ENCODE data around the gene ABCB6. TPM values are rescaled to one million over a fixed set of nuclear protein-coding genes. Genes with fewer than 3 reads are reported as not detected.

The ABCB6 gene
- total and polyA plus RNA-seq, 2 of the 8 experiments (the other 6 are each of a cell fraction or from before 2014, with no cell fraction given) = 44.9 to 50.6 TPM

DNA sequence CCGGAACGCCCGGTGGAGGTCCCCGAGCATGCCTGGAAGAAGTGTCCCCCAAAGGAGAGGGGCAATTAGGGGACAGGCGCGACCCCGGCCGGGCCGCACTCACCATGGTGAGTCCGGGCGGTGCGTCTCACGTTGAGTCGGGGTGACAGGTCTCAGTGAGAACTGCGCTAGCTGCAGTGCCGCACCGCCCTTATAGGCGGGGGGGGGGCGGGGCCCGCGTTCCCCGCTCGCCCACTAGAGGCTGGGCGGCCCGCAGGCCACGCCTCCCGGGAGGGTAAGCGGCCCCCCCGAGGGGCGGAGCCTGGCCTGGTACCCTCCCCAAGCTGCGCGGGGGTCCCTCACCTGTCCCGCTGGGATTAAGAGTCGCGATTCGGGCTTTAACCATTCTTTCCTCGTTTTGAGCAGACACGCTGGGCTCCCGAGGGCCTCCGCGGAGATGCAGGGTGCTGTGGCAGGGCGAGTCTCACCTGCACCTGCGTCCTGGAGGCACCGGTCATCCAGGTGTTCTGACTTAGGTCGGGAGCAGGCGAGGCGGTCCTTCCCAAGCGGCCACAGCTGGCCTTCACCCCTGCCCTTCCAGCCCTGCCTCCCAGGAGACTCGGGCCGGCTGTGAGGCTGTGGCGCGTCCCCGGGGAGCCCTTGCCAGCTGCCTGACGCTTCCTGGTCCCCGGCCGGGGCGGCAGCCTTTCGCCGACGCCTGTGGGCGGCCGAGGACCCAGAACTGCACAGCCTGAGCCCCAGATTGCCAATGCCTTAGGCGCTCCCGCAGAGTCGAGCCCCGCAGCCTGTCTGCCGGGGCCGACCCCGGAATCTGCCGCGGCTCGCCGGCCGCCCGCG lies 35.2 kb upstream of the ABCB6 start, which contains the start of gene TUBA4A (continued):
- TF ChIP-seq RNF2 (IDR thresholded peaks at IDR 0.05; ENCODE audit: borderline replicate concordance, low read depth, low read length, missing control alignments, poor library complexity, severe bottlenecking) (no peak), RBBP5 (IDR thresholded peaks at IDR 0.05; ENCODE audit: borderline replicate concordance, low read depth, low read length) (no peak), GABPA (IDR thresholded peaks at IDR 0.05; ENCODE audit: borderline replicate concordance, insufficient read depth, low read length) (no peak), SP2 (IDR thresholded peaks at IDR 0.05; ENCODE audit: low read length) (no peak), CHD2 (IDR thresholded peaks at IDR 0.05; ENCODE audit: low read length) (no peak), CBX8 (IDR thresholded peaks at IDR 0.05; ENCODE audit: borderline replicate concordance, low read depth, low read length) (no peak), CBX5 (IDR thresholded peaks at IDR 0.05; ENCODE audit: low read depth, low read length) (no peak)
- TF ChIP-seq, protein P1, sequence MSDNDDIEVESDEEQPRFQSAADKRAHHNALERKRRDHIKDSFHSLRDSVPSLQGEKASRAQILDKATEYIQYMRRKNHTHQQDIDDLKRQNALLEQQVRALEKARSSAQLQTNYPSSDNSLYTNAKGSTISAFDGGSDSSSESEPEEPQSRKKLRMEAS (IDR thresholded peaks at IDR 0.05) = peak; percentile 31
- TF ChIP-seq, protein P2, sequence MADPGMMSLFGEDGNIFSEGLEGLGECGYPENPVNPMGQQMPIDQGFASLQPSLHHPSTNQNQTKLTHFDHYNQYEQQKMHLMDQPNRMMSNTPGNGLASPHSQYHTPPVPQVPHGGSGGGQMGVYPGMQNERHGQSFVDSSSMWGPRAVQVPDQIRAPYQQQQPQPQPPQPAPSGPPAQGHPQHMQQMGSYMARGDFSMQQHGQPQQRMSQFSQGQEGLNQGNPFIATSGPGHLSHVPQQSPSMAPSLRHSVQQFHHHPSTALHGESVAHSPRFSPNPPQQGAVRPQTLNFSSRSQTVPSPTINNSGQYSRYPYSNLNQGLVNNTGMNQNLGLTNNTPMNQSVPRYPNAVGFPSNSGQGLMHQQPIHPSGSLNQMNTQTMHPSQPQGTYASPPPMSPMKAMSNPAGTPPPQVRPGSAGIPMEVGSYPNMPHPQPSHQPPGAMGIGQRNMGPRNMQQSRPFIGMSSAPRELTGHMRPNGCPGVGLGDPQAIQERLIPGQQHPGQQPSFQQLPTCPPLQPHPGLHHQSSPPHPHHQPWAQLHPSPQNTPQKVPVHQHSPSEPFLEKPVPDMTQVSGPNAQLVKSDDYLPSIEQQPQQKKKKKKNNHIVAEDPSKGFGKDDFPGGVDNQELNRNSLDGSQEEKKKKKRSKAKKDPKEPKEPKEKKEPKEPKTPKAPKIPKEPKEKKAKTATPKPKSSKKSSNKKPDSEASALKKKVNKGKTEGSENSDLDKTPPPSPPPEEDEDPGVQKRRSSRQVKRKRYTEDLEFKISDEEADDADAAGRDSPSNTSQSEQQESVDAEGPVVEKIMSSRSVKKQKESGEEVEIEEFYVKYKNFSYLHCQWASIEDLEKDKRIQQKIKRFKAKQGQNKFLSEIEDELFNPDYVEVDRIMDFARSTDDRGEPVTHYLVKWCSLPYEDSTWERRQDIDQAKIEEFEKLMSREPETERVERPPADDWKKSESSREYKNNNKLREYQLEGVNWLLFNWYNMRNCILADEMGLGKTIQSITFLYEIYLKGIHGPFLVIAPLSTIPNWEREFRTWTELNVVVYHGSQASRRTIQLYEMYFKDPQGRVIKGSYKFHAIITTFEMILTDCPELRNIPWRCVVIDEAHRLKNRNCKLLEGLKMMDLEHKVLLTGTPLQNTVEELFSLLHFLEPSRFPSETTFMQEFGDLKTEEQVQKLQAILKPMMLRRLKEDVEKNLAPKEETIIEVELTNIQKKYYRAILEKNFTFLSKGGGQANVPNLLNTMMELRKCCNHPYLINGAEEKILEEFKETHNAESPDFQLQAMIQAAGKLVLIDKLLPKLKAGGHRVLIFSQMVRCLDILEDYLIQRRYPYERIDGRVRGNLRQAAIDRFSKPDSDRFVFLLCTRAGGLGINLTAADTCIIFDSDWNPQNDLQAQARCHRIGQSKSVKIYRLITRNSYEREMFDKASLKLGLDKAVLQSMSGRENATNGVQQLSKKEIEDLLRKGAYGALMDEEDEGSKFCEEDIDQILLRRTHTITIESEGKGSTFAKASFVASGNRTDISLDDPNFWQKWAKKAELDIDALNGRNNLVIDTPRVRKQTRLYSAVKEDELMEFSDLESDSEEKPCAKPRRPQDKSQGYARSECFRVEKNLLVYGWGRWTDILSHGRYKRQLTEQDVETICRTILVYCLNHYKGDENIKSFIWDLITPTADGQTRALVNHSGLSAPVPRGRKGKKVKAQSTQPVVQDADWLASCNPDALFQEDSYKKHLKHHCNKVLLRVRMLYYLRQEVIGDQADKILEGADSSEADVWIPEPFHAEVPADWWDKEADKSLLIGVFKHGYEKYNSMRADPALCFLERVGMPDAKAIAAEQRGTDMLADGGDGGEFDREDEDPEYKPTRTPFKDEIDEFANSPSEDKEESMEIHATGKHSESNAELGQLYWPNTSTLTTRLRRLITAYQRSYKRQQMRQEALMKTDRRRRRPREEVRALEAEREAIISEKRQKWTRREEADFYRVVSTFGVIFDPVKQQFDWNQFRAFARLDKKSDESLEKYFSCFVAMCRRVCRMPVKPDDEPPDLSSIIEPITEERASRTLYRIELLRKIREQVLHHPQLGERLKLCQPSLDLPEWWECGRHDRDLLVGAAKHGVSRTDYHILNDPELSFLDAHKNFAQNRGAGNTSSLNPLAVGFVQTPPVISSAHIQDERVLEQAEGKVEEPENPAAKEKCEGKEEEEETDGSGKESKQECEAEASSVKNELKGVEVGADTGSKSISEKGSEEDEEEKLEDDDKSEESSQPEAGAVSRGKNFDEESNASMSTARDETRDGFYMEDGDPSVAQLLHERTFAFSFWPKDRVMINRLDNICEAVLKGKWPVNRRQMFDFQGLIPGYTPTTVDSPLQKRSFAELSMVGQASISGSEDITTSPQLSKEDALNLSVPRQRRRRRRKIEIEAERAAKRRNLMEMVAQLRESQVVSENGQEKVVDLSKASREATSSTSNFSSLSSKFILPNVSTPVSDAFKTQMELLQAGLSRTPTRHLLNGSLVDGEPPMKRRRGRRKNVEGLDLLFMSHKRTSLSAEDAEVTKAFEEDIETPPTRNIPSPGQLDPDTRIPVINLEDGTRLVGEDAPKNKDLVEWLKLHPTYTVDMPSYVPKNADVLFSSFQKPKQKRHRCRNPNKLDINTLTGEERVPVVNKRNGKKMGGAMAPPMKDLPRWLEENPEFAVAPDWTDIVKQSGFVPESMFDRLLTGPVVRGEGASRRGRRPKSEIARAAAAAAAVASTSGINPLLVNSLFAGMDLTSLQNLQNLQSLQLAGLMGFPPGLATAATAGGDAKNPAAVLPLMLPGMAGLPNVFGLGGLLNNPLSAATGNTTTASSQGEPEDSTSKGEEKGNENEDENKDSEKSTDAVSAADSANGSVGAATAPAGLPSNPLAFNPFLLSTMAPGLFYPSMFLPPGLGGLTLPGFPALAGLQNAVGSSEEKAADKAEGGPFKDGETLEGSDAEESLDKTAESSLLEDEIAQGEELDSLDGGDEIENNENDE (IDR thresholded peaks at IDR 0.05; ENCODE audit: insufficient replicate concordance, low read length) = no peak

All from H1 (cell line).